ENCODE measurements around the gene CNNM1. TPM values are rescaled to one million over a fixed set of nuclear protein-coding genes. Genes with fewer than 3 reads are reported as not detected.

CNNM1 gene
- total RNA-seq, 1 donor from 2014 or later = 0.19 TPM

DNA sequence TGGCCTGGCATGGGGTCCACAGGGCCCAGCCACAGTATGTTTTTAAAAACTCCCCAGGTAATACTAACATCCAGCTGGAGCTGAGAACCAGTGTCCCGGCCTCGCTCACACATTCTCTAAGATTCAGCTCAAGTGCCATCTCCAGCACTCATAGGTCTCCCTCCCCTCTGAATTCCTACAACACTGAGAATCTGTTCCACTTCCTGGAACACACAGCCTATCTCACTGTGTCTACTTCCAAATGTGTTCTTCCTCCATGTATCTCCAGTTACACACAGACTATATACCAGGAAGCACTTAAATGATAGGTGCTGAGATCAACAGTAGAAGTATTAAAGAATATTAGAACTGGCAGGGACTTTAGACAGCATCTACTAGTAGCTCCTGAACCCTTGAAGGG is 90.5 kb downstream of the CNNM1 start:
- Histone ChIP-seq H3K4me3 (no peak overlapping the region), H3K36me3 (peaks cover 58% of the 10 kb centered on the region), H3K27me3 (ENCODE audit: low read depth) (no peaks in the 10 kb centered on the region), H3K27ac (replicated peaks) (no peak overlapping the region), H3K9me3 (replicated peaks) (no peaks in the 10 kb centered on the region), H3K4me1 (peaks cover 65% of the 10 kb centered on the region)
- no peak for DNase-seq
- TF ChIP-seq, protein P1, sequence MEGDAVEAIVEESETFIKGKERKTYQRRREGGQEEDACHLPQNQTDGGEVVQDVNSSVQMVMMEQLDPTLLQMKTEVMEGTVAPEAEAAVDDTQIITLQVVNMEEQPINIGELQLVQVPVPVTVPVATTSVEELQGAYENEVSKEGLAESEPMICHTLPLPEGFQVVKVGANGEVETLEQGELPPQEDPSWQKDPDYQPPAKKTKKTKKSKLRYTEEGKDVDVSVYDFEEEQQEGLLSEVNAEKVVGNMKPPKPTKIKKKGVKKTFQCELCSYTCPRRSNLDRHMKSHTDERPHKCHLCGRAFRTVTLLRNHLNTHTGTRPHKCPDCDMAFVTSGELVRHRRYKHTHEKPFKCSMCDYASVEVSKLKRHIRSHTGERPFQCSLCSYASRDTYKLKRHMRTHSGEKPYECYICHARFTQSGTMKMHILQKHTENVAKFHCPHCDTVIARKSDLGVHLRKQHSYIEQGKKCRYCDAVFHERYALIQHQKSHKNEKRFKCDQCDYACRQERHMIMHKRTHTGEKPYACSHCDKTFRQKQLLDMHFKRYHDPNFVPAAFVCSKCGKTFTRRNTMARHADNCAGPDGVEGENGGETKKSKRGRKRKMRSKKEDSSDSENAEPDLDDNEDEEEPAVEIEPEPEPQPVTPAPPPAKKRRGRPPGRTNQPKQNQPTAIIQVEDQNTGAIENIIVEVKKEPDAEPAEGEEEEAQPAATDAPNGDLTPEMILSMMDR (IDR thresholded peaks at IDR 0.05; ENCODE audit: borderline replicate concordance) = no peak
- intact Hi-C loops (cut with micrococcal nuclease) = no loop called here

DNA sequence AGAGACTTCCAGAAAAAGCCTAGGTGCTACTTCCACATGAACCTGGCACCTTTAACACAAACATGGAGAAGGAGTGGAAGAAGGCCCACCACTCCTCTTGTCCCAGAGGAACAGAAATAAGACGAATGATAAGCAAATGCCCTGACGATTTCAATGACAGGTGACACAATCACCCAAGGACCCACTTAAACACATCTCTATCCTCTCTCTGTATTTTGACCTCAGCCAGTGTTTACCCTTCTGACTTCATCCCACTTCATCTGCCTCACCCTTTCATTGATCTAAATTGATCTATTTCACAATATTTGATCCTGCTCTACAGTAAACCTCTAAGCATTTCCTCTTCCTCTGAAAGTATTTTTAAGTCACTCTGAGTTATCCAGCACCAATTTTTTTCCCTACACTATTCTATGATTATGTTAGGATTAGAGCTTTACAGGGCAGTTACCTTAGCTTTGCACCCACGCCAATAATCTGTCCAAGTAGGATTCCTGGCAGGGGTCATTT is 92.1 kb downstream of the CNNM1 start:
- peaks cover 68% of the 10 kb centered on the region for H3K36me3 ChIP-seq
- no peaks in the 10 kb centered on the region for H3K27me3 ChIP-seq (ENCODE audit: low read depth)
- no peaks in the 10 kb centered on the region for H3K9me3 ChIP-seq (replicated peaks)
- no peak for DNase-seq
- TF ChIP-seq, protein P1 (IDR thresholded peaks at IDR 0.05; ENCODE audit: borderline replicate concordance) = no peak
- peaks cover 81% of the 10 kb centered on the region for H3K4me1 ChIP-seq
- H3K27ac ChIP-seq (replicated peaks) = no peak overlapping the region
- intact Hi-C loops (cut with micrococcal nuclease) = no loop called here
- H3K4me3 ChIP-seq = no peak overlapping the region

DNA sequence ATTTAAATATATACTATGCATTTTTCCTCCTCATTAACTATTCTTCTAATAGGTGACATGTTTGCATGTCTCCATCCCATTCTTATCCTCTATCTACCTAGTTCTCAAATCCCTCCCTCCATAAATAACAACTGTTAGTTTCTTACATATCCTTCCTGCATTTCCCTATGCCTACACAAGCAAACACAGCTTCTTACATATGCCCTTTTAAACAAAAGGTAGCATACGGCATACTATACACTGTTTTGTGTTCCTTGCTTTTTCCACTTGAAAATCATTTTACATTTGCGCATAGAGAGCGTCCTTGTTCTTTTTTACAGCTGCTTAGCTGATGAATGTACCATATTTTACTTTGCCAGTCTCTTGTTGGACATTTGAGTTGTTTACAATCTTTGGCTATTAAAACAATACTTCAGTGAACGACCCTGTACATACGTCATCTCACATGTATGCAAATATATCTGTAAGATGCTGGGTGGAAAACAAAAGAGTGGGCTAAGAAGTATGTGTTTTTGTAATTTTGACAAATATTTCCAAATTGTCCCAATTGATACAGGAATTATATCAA is 93.5 kb downstream of the CNNM1 start:
- no peaks in the 10 kb centered on the region for H3K27me3 ChIP-seq (ENCODE audit: low read depth)
- TF ChIP-seq, protein P1 (IDR thresholded peaks at IDR 0.05; ENCODE audit: borderline replicate concordance) = no peak
- H3K36me3 ChIP-seq = peaks cover 65% of the 10 kb centered on the region
- peaks cover 90% of the 10 kb centered on the region for H3K4me1 ChIP-seq
- no peak overlapping the region for H3K27ac ChIP-seq (replicated peaks)
- no peak overlapping the region for H3K4me3 ChIP-seq
- DNase-seq = no peak
- no peaks in the 10 kb centered on the region for H3K9me3 ChIP-seq (replicated peaks)
- intact Hi-C loops (cut with micrococcal nuclease) = no loop called here

DNA sequence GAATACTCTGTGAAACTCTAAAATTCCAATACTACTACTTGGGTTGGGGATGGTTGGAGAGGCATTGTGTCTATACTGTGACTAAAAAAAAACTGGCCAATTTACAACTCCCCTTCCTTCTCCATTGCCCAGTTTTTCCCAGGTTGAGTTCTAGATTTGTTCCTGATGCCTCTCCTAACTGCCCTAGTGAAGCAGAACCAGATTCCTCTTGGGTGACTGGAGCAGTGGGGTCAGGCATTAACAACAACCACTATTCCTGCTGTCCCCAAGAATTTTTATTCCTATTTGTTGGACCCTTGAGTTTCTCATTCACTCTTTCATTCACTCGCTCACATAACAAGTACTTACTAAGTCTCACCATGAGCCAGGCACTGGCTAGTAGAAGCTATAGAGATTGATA is 95.5 kb downstream of the CNNM1 start:
- no peak overlapping the region for H3K4me3 ChIP-seq
- intact Hi-C loops (cut with micrococcal nuclease) = no loop called here
- no peak overlapping the region for H3K27ac ChIP-seq (replicated peaks)
- no peaks in the 10 kb centered on the region for H3K9me3 ChIP-seq (replicated peaks)
- no peak for DNase-seq
- H3K27me3 ChIP-seq (ENCODE audit: low read depth) = no peaks in the 10 kb centered on the region
- peaks cover 81% of the 10 kb centered on the region for H3K4me1 ChIP-seq
- peaks cover 45% of the 10 kb centered on the region for H3K36me3 ChIP-seq
- TF ChIP-seq, protein P1 (IDR thresholded peaks at IDR 0.05; ENCODE audit: borderline replicate concordance) = no peak

DNA sequence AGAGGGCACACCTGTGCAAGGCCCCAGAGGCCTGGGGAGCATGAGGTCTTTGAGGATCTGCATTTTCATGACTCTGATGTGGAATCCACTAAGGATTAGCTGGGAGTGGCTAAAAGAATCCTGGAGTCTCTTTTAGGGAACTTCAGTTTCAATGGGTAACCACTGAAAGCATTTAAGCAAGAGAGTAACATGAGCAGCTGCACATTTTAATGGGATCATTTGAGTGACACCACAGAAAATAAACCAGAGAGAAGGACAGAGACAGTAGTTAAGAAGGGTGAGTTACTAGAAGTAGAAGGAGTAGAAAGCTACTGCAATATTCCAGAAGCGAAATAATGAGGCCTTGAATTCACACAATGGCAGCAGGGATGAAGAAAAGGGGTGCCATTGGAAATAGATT is 96.0 kb downstream of the CNNM1 start:
- H3K4me3 ChIP-seq = peak overlapping the region; percentile 87

More for the DNA sequence above, 96.0 kb downstream of the CNNM1 start:
- no peak for DNase-seq
- no peaks in the 10 kb centered on the region for H3K9me3 ChIP-seq (replicated peaks)
- peaks cover 81% of the 10 kb centered on the region for H3K4me1 ChIP-seq
- H3K27me3 ChIP-seq (ENCODE audit: low read depth) = no peaks in the 10 kb centered on the region
- H3K27ac ChIP-seq (replicated peaks) = peak overlapping the region; percentile 36
- TF ChIP-seq, protein P1 (IDR thresholded peaks at IDR 0.05; ENCODE audit: borderline replicate concordance) = no peak
- peaks cover 39% of the 10 kb centered on the region for H3K36me3 ChIP-seq
- intact Hi-C loops (cut with micrococcal nuclease) = no loop called here
